IMR-90 (cell line): Measurements from ENCODE around the gene TBATA. TPM values are rescaled to one million over a fixed set of nuclear protein-coding genes. Genes with fewer than 3 reads are reported as not detected.

Experiments
- ATAC-seq: fragments of 200-7000 bp; cut with Tn5 transposase; 2 replicates; pipeline ENCODE4 v1.9.1; 2020; ENCODE audit warnings: low read depth, mild to moderate bottlenecking, moderate library complexity
- BruUV-seq: library from RNA; stranded (reverse); fragments of 400-500 nt; replicated peaks from 2 replicates; lab custom pipeline; 2021; lab: Mats Ljungman, UMichigan
- CTCF ChIA-PET: fragments of 300-600 bp; formaldehyde crosslinking; extraction: SDS; loops from one replicate; lab custom pipeline; 2021; ENCODE audit warnings: antibody characterized with exemption; lab: Yijun Ruan, JAX
- POLR2A ChIA-PET: fragments of 300-600 bp; sonication (Branson Sonifier 250); formaldehyde crosslinking; loops from one replicate; lab custom pipeline; 2022; ENCODE audit warnings: antibody characterized with exemption; ENCODE audit not compliant: unreplicated experiment; lab: Charles Lee
- DNase-seq: peaks from one replicate; pipeline ENCODE4 v3.0.0; 2013
- H2AFZ ChIP-seq: replicated peaks from 2 replicates; pipeline ENCODE3; 2013; ENCODE audit warnings: low read length, mild to moderate bottlenecking; ENCODE audit not compliant: poor library complexity
- H2AK5ac ChIP-seq: 2 replicates; pipeline ENCODE4 v1.6.1; 2013; ENCODE audit warnings: low read depth, low read length, inconsistent platforms
- H2AK9ac ChIP-seq: replicated peaks from 2 replicates; pipeline ENCODE3; 2013; ENCODE audit warnings: mild to moderate bottlenecking, low read depth, low read length, moderate library complexity; ENCODE audit not compliant: poor library complexity
- H2BK120ac ChIP-seq: 2 replicates; pipeline ENCODE4 v1.6.1; 2013; ENCODE audit warnings: low read depth, low read length, inconsistent platforms
- H2BK15ac ChIP-seq: 3 replicates; pipeline ENCODE4 v1.6.1; 2013; ENCODE audit warnings: low read depth, low read length, inconsistent platforms
- H2BK20ac ChIP-seq: 2 replicates; pipeline ENCODE4 v1.6.1; 2013; ENCODE audit warnings: low read depth, mild to moderate bottlenecking, inconsistent platforms, low read length, moderate library complexity
- H2BK5ac ChIP-seq: 2 replicates; pipeline ENCODE4 v1.6.1; 2013; ENCODE audit warnings: mild to moderate bottlenecking, low read depth, low read length, inconsistent platforms; ENCODE audit not compliant: poor library complexity, severe bottlenecking
- H3K14ac ChIP-seq: replicated peaks from 2 replicates; pipeline ENCODE4 v1.6.1; 2013; ENCODE audit warnings: low read depth, low read length, inconsistent platforms
- H3K18ac ChIP-seq: 2 replicates; pipeline ENCODE4 v1.6.1; 2013; ENCODE audit warnings: low read depth, low read length, control low read depth
- H3K23ac ChIP-seq: 2 replicates; pipeline ENCODE4 v1.6.1; 2013; ENCODE audit warnings: low read depth, low read length, inconsistent platforms
- H3K27ac ChIP-seq: 2 replicates; pipeline ENCODE4 v1.5.1; 2013; ENCODE audit warnings: mild to moderate bottlenecking, control low read depth, low read length; ENCODE audit not compliant: insufficient read depth
- H3K27me3 ChIP-seq: 2 replicates; pipeline ENCODE4 v1.6.1; 2013; ENCODE audit warnings: low read length; ENCODE audit not compliant: control insufficient read depth, insufficient read depth
- H3K36me3 ChIP-seq: 2 replicates; pipeline ENCODE4 v1.6.1; 2013; ENCODE audit warnings: low read length, mixed read lengths; ENCODE audit not compliant: control insufficient read depth, insufficient read depth
- H3K4ac ChIP-seq: 2 replicates; pipeline ENCODE4 v1.6.1; 2013; ENCODE audit warnings: low read depth, low read length, inconsistent platforms
- H3K4me1 ChIP-seq: 2 replicates; pipeline ENCODE4 v1.6.1; 2013; ENCODE audit warnings: low read length, mixed read lengths; ENCODE audit not compliant: control insufficient read depth, insufficient read depth
- H3K4me2 ChIP-seq: 2 replicates; pipeline ENCODE4 v1.6.1; 2013; ENCODE audit warnings: low read depth, mild to moderate bottlenecking, control low read depth, low read length, moderate library complexity
- H3K4me3 ChIP-seq: 2 replicates; pipeline ENCODE4 v1.5.1; 2013; ENCODE audit warnings: low read depth, mild to moderate bottlenecking, control low read depth, low read length, moderate library complexity; ENCODE audit not compliant: insufficient read depth
- H3K56ac ChIP-seq: 2 replicates; pipeline ENCODE4 v1.6.1; 2013; ENCODE audit warnings: low read length, inconsistent platforms; ENCODE audit not compliant: insufficient read depth; ENCODE audit errors: extremely low read depth
- H3K79me1 ChIP-seq, 2 experiments: 2 replicates each; pipeline ENCODE4 v1.6.1; 2013; ENCODE audit warnings: low read length in 2 of 2, inconsistent platforms in 1 of 2, low read depth in 1 of 2
- H3K9ac ChIP-seq: 2 replicates; pipeline ENCODE4 v1.6.1; 2013; ENCODE audit warnings: low read depth, low read length, control low read depth
- H3K9me1 ChIP-seq: 2 replicates; pipeline ENCODE4 v1.6.1; 2013; ENCODE audit warnings: low read length, inconsistent platforms; ENCODE audit not compliant: insufficient read depth
- H3K9me3 ChIP-seq: 2 replicates; pipeline ENCODE4 v1.6.1; 2013; ENCODE audit warnings: low read length; ENCODE audit not compliant: control insufficient read depth, insufficient read depth
- H4K20me1 ChIP-seq: 2 replicates; pipeline ENCODE4 v1.6.1; 2013; ENCODE audit warnings: low read length, inconsistent platforms; ENCODE audit not compliant: insufficient read depth
- H4K5ac ChIP-seq: 2 replicates; pipeline ENCODE4 v1.6.1; 2013; ENCODE audit warnings: mild to moderate bottlenecking, low read depth, low read length, control low read depth
- H4K8ac ChIP-seq, 2 experiments: 2 replicates each; pipeline ENCODE4 v1.6.1; 2013; ENCODE audit warnings: low read depth in 2 of 2, low read length in 2 of 2, control low read depth in 1 of 2, inconsistent platforms in 1 of 2
- H4K91ac ChIP-seq: 2 replicates; pipeline ENCODE4 v1.6.1; 2013; ENCODE audit warnings: low read depth, low read length, inconsistent platforms; ENCODE audit not compliant: insufficient read depth
- BHLHE40 ChIP-seq: fragments of 150-350 bp; IDR thresholded peaks from 2 replicates; pipeline ENCODE4 v1.6.1; 2016; ENCODE audit warnings: mild to moderate bottlenecking, low read depth, low read length
- CEBPB ChIP-seq: IDR thresholded peaks from 2 replicates; pipeline ENCODE4 v1.6.1; 2012; ENCODE audit warnings: low read depth, low read length, improper control_type of control experiment
- CHD1 ChIP-seq: IDR thresholded peaks from 2 replicates; pipeline ENCODE4 v1.6.1; 2012; ENCODE audit warnings: low read depth, low read length, improper control_type of control experiment
- FOS ChIP-seq: fragments of 150-350 bp; IDR thresholded peaks from 2 replicates; pipeline ENCODE4 v1.6.1; 2016; ENCODE audit warnings: low read depth, low read length
- MAFK ChIP-seq: IDR thresholded peaks from 2 replicates; pipeline ENCODE4 v1.6.1; 2012; ENCODE audit warnings: low read depth, low read length, improper control_type of control experiment
- NFE2L2 ChIP-seq: fragments of 150-350 bp; IDR thresholded peaks from 2 replicates; pipeline ENCODE4 v1.6.1; 2016; ENCODE audit warnings: low read depth, mild to moderate bottlenecking, low read length
- POLR2A ChIP-seq: IDR thresholded peaks from 2 replicates; pipeline ENCODE4 v1.6.1; 2012; ENCODE audit warnings: mild to moderate bottlenecking, low read depth, low read length
- RAD21 ChIP-seq: IDR thresholded peaks from 2 replicates; pipeline ENCODE4 v1.6.1; 2012; ENCODE audit warnings: low read length, improper control_type of control experiment
- RCOR1 ChIP-seq: IDR thresholded peaks from 2 replicates; pipeline ENCODE4 v1.6.1; 2012; ENCODE audit warnings: mild to moderate bottlenecking, low read length, improper control_type of control experiment; ENCODE audit not compliant: insufficient replicate concordance
- SMC3 ChIP-seq: fragments of 150-350 bp; IDR thresholded peaks from 2 replicates; pipeline ENCODE4 v1.6.1; 2016; ENCODE audit warnings: low read depth, mild to moderate bottlenecking, antibody characterized with exemption, low read length, moderate library complexity
- WGBS, 2 experiments: methylation state at CpG; one replicate each; pipeline versions ENCODE4 v1.1.5 to v1.1.7; 2013; ENCODE audit warnings: missing lambda C conversion rate in 2 of 2; ENCODE audit not compliant: insufficient read length in 1 of 2; ENCODE audit errors: extremely low coverage in 2 of 2; 5-methylcytosine and 5-hydroxymethylcytosine counted together
- dilution Hi-C: fragments of 300-500 bp; cut with HindIII; formaldehyde crosslinking; loops from one replicate; pipeline ENCODE4 v1.14.3; 2018; ENCODE audit warnings: low sequenced_read_pairs; ENCODE audit not compliant: unreplicated experiment
- in situ Hi-C: fragments of 300-500 bp; cut with MboI; formaldehyde crosslinking; loops from 3 replicates; pipeline ENCODE4 v1.14.3; 2019; ENCODE audit warnings: low sequenced_read_pairs, inconsistent platforms, mixed read lengths
- intact Hi-C: fragments of 100-400 bp; cut with micrococcal nuclease; formaldehyde crosslinking; loops from 2 replicates; pipeline ENCODE4 v1.10.0; 2022
- polyA plus RNA-seq, 3 experiments: library from polyadenylated mRNA; depleted of rRNA; stranded (reverse); fragments of >200 nt; gene quantifications; 2 replicates each; pipeline ENCODE4 v1.2.3, GENCODE V29; 2012; ENCODE audit warnings: low replicate concordance in 1 of 3
- total RNA-seq: library from RNA; depleted of rRNA; stranded (reverse); fragments of >200 nt; gene quantifications from 2 replicates; pipeline ENCODE4 v1.2.3, GENCODE V29; 2012
- TF ChIP-seq, protein P1 (sequence below): fragments of 150-350 bp; IDR thresholded peaks from 2 replicates; pipeline ENCODE4 v1.6.1; 2016; ENCODE audit warnings: low read depth, mild to moderate bottlenecking, low read length, moderate library complexity, borderline replicate concordance
- TF ChIP-seq, protein P2 (sequence below): fragments of 150-350 bp; IDR thresholded peaks from 2 replicates; pipeline ENCODE4 v1.6.1; 2017; ENCODE audit warnings: mild to moderate bottlenecking, antibody characterized with exemption, low read length, low read depth
- TF ChIP-seq, protein P3 (sequence below): conservative IDR thresholded peaks from 2 replicates; pipeline ENCODE4 v1.5.1; 2012; ENCODE audit warnings: mild to moderate bottlenecking, low read depth, low read length, improper control_type of control experiment

Gene TBATA
- total and polyA plus RNA-seq, 2 of the 4 experiments (the other 2 are of a cell fraction): not detected

DNA sequence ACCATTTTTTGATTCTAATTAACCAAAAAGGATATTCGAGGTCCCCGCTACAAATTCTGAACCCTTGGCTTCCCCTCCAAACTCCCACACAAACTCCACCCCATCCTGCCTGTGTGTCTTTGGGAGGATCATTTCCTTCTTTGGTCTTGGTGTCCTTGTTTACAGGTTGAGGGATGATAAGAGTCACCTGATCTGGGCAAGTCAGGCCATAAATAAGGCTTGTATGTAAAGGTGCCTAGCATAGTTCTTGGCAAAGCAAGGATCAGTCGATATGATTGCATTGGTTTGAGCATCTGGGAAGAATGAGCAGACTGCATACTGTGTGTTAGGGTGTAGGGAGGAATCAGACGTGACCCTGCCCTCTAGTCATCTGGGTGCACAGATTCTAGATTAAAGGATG, 28.9 kb upstream of the TBATA start (continued):
- TF ChIP-seq, protein P1, sequence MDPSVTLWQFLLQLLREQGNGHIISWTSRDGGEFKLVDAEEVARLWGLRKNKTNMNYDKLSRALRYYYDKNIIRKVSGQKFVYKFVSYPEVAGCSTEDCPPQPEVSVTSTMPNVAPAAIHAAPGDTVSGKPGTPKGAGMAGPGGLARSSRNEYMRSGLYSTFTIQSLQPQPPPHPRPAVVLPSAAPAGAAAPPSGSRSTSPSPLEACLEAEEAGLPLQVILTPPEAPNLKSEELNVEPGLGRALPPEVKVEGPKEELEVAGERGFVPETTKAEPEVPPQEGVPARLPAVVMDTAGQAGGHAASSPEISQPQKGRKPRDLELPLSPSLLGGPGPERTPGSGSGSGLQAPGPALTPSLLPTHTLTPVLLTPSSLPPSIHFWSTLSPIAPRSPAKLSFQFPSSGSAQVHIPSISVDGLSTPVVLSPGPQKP: no peak
- TF ChIP-seq MAFK: no peak
- no peak for TF ChIP-seq FOS
- no peak for TF ChIP-seq CHD1
- no peak for TF ChIP-seq RCOR1
- TF ChIP-seq SMC3: no peak

DNA sequence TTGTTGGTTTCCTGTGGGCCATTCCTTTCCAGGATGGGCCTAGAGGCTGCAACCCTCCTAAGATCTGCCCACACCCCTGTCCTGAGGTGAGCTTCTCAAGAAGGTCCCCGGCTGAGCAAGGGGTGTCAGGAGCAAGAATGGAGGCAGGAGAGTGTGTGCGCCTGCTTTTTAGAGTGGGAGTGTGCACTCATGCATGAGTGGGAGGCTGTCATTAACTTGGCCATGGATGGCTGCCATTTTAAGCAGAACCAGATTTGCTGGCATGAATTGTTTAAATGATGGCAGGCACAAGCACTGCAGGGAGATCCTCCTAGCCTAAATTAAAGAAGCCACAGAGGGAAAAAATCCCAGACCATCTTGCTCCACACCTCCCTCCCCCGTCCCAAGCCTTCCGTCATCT, 27.6 kb upstream of the TBATA start:
- H3K9me1 ChIP-seq: no peaks in the 10 kb centered on the region
- TF ChIP-seq FOS (no peak), RCOR1 (no peak), POLR2A (no peak), CEBPB (no peak), BHLHE40 (no peak), NFE2L2 (no peak), RAD21 (no peak)
- TF ChIP-seq, protein P2, sequence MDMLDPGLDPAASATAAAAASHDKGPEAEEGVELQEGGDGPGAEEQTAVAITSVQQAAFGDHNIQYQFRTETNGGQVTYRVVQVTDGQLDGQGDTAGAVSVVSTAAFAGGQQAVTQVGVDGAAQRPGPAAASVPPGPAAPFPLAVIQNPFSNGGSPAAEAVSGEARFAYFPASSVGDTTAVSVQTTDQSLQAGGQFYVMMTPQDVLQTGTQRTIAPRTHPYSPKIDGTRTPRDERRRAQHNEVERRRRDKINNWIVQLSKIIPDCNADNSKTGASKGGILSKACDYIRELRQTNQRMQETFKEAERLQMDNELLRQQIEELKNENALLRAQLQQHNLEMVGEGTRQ: no peak
- TF ChIP-seq, protein P3, sequence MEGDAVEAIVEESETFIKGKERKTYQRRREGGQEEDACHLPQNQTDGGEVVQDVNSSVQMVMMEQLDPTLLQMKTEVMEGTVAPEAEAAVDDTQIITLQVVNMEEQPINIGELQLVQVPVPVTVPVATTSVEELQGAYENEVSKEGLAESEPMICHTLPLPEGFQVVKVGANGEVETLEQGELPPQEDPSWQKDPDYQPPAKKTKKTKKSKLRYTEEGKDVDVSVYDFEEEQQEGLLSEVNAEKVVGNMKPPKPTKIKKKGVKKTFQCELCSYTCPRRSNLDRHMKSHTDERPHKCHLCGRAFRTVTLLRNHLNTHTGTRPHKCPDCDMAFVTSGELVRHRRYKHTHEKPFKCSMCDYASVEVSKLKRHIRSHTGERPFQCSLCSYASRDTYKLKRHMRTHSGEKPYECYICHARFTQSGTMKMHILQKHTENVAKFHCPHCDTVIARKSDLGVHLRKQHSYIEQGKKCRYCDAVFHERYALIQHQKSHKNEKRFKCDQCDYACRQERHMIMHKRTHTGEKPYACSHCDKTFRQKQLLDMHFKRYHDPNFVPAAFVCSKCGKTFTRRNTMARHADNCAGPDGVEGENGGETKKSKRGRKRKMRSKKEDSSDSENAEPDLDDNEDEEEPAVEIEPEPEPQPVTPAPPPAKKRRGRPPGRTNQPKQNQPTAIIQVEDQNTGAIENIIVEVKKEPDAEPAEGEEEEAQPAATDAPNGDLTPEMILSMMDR: no peak
- TF ChIP-seq, protein P1: no peak
- ATAC-seq (no peak), DNase-seq (no peak)
- no peak overlapping the region for H2AFZ ChIP-seq
- H3K4ac ChIP-seq: no peak overlapping the region
- no peak overlapping the region for H2BK5ac ChIP-seq
- H2BK20ac ChIP-seq: no peak overlapping the region
- no peaks in the 10 kb centered on the region for H3K9me3 ChIP-seq
- H3K23ac ChIP-seq: no peak overlapping the region
- no TSS peak for BruUV-seq
- POLR2A ChIA-PET: no interaction called here
- H4K91ac ChIP-seq: no peak overlapping the region
- no peak overlapping the region for H2AK5ac ChIP-seq
- dilution Hi-C loops (no loop called here), intact Hi-C loops (loop anchor here (10.0 kb wide), 1 partner anchor 402 kb away; the partner anchor contains the start of gene UNC5B), in situ Hi-C loops (loop anchor here (5.0 kb wide), 1 partner anchor 69 kb away; no protein-coding TSS in a partner anchor)
- no peak overlapping the region for H3K14ac ChIP-seq
- WGBS, 2 experiments: no CpG with 5 or more reads among the region's 4 CpGs
- H3K4me3 ChIP-seq: no peak overlapping the region
- H2AK9ac ChIP-seq: no peak overlapping the region
- H2BK120ac ChIP-seq: no peak overlapping the region
- H3K4me2 ChIP-seq: no peak overlapping the region
- no peak overlapping the region for H3K27ac ChIP-seq
- H3K79me1 ChIP-seq: peaks cover 5 to 16% of the 10 kb centered on the region in 2 experiments; a peak in 3 of 4 replicates
- H2BK15ac ChIP-seq: no peak overlapping the region
- no peak overlapping the region for H3K56ac ChIP-seq
- peaks cover 7% of the 10 kb centered on the region for H3K27me3 ChIP-seq
- no peak overlapping the region for H3K9ac ChIP-seq
- no peak overlapping the region for H4K5ac ChIP-seq
- no peaks in the 10 kb centered on the region for H4K20me1 ChIP-seq
- H3K36me3 ChIP-seq: no peaks in the 10 kb centered on the region
- H3K18ac ChIP-seq: no peak overlapping the region
- H3K4me1 ChIP-seq: no peaks in the 10 kb centered on the region
- H4K8ac ChIP-seq: no peak overlapping the region
- CTCF ChIA-PET: no interaction called here
